ENCODE data around the gene ZNF726. TPM values are rescaled to one million over a fixed set of nuclear protein-coding genes. Genes with fewer than 3 reads are reported as not detected.

Gene ZNF726
- total RNA-seq, 1 experiment from 2014 or later: not detected

- POLR2A ChIA-PET: no interaction called here
- Mint-ChIP-seq H3K4me3 (no peak overlapping the region), H3K36me3 (peaks cover 54% of the 10 kb centered on the region), H3K27me3 (ENCODE audit: low read depth) (peaks cover 12% of the 10 kb centered on the region), H3K27ac (no peak overlapping the region), H3K4me1 (no peaks in the 10 kb centered on the region), H3K9me3 (peaks cover 86% of the 10 kb centered on the region)
- ATAC-seq (no peak), DNase-seq (ENCODE audit: low spot score) (no peak)
- CTCF ChIA-PET: no interaction called here
- TF ChIP-seq NR2C2 (CRISPR knock-in tag; IDR thresholded peaks at IDR 0.05) (no peak), RELA (CRISPR knock-in tag; IDR thresholded peaks at IDR 0.05; ENCODE audit: borderline replicate concordance) (no peak), ZBTB21 (CRISPR knock-in tag; IDR thresholded peaks at IDR 0.05; ENCODE audit: borderline replicate concordance) (no peak), ZNF232 (CRISPR knock-in tag; IDR thresholded peaks at IDR 0.05) (no peak), ZNF317 (CRISPR knock-in tag; IDR thresholded peaks at IDR 0.05; ENCODE audit: borderline replicate concordance, low read depth) (no peak), ZNF219 (CRISPR knock-in tag; IDR thresholded peaks at IDR 0.05; ENCODE audit: borderline replicate concordance) (no peak)
- TF ChIP-seq, protein P1, sequence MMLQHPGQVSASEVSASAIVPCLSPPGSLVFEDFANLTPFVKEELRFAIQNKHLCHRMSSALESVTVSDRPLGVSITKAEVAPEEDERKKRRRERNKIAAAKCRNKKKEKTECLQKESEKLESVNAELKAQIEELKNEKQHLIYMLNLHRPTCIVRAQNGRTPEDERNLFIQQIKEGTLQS (CRISPR knock-in tag; conservative IDR thresholded peaks at IDR 0.05): no peak
- TF ChIP-seq, protein P2, sequence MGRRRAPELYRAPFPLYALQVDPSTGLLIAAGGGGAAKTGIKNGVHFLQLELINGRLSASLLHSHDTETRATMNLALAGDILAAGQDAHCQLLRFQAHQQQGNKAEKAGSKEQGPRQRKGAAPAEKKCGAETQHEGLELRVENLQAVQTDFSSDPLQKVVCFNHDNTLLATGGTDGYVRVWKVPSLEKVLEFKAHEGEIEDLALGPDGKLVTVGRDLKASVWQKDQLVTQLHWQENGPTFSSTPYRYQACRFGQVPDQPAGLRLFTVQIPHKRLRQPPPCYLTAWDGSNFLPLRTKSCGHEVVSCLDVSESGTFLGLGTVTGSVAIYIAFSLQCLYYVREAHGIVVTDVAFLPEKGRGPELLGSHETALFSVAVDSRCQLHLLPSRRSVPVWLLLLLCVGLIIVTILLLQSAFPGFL (CRISPR knock-in tag; IDR thresholded peaks at IDR 0.05; ENCODE audit: borderline replicate concordance): no peak
- TF ChIP-seq, protein P3, sequence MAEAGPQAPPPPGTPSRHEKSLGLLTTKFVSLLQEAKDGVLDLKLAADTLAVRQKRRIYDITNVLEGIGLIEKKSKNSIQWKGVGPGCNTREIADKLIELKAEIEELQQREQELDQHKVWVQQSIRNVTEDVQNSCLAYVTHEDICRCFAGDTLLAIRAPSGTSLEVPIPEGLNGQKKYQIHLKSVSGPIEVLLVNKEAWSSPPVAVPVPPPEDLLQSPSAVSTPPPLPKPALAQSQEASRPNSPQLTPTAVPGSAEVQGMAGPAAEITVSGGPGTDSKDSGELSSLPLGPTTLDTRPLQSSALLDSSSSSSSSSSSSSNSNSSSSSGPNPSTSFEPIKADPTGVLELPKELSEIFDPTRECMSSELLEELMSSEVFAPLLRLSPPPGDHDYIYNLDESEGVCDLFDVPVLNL (CRISPR knock-in tag; IDR thresholded peaks at IDR 0.05; ENCODE audit: borderline replicate concordance, low read depth): no peak
- TF ChIP-seq, protein P4, sequence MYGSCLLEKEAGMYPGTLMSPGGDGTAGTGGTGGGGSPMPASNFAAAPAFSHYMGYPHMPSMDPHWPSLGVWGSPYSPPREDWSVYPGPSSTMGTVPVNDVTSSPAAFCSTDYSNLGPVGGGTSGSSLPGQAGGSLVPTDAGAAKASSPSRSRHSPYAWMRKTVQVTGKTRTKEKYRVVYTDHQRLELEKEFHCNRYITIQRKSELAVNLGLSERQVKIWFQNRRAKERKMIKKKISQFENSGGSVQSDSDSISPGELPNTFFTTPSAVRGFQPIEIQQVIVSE (CRISPR knock-in tag; IDR thresholded peaks at IDR 0.05; ENCODE audit: borderline replicate concordance): no peak
Measured at GRCh38 chr19:23949611-23950010, 34.9 kb downstream of the ZNF726 start.

- peaks cover 11% of the 10 kb centered on the region for H3K27me3 Mint-ChIP-seq (ENCODE audit: low read depth)
- CTCF ChIA-PET: no interaction called here
- POLR2A ChIA-PET: no interaction called here
- ATAC-seq (no peak), DNase-seq (ENCODE audit: low spot score) (no peak)
- H3K27ac Mint-ChIP-seq: no peak overlapping the region
- no peaks in the 10 kb centered on the region for H3K4me1 Mint-ChIP-seq
- H3K4me3 Mint-ChIP-seq: no peak overlapping the region
- H3K9me3 Mint-ChIP-seq: peaks cover 88% of the 10 kb centered on the region
- H3K36me3 Mint-ChIP-seq: peaks cover 62% of the 10 kb centered on the region
- TF ChIP-seq SMAD4 (CRISPR knock-in tag; IDR thresholded peaks at IDR 0.05): no peak
- no peak for TF ChIP-seq NR3C1 (CRISPR knock-in tag; conservative IDR thresholded peaks at IDR 0.05; ENCODE audit: low read depth)
- no peak for TF ChIP-seq ZNF138 (CRISPR knock-in tag; conservative IDR thresholded peaks at IDR 0.05)
- TF ChIP-seq KAT7 (CRISPR knock-in tag; IDR thresholded peaks at IDR 0.05; ENCODE audit: borderline replicate concordance): no peak
- no peak for TF ChIP-seq ERG (CRISPR knock-in tag; IDR thresholded peaks at IDR 0.05)
- TF ChIP-seq, protein P1 (CRISPR knock-in tag; conservative IDR thresholded peaks at IDR 0.05): no peak
- TF ChIP-seq, protein P5, sequence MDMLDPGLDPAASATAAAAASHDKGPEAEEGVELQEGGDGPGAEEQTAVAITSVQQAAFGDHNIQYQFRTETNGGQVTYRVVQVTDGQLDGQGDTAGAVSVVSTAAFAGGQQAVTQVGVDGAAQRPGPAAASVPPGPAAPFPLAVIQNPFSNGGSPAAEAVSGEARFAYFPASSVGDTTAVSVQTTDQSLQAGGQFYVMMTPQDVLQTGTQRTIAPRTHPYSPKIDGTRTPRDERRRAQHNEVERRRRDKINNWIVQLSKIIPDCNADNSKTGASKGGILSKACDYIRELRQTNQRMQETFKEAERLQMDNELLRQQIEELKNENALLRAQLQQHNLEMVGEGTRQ (CRISPR knock-in tag; IDR thresholded peaks at IDR 0.05): no peak
- TF ChIP-seq ZNF263 (CRISPR knock-in tag; IDR thresholded peaks at IDR 0.05; ENCODE audit: low read depth): no peak
- no peak for TF ChIP-seq CREM (CRISPR knock-in tag; IDR thresholded peaks at IDR 0.05)
- TF ChIP-seq GTF2I (CRISPR knock-in tag; conservative IDR thresholded peaks at IDR 0.05): no peak
- TF ChIP-seq ZNF219 (CRISPR knock-in tag; IDR thresholded peaks at IDR 0.05; ENCODE audit: borderline replicate concordance): no peak
- TF ChIP-seq, protein P6, sequence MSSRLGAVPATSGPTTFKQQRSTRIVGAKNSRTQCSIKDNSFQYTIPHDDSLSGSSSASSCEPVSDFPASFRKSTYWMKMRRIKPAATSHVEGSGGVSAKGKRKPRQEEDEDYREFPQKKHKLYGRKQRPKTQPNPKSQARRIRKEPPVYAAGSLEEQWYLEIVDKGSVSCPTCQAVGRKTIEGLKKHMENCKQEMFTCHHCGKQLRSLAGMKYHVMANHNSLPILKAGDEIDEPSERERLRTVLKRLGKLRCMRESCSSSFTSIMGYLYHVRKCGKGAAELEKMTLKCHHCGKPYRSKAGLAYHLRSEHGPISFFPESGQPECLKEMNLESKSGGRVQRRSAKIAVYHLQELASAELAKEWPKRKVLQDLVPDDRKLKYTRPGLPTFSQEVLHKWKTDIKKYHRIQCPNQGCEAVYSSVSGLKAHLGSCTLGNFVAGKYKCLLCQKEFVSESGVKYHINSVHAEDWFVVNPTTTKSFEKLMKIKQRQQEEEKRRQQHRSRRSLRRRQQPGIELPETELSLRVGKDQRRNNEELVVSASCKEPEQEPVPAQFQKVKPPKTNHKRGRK (CRISPR knock-in tag; IDR thresholded peaks at IDR 0.05; ENCODE audit: borderline replicate concordance): no peak
- TF ChIP-seq ZNF396 (CRISPR knock-in tag; IDR thresholded peaks at IDR 0.05; ENCODE audit: borderline replicate concordance): no peak
Measured at GRCh38 chr19:23956051-23956450, 41.4 kb downstream of the ZNF726 start.
